ENCODE data around the gene LIG3. TPM values are rescaled to one million over a fixed set of nuclear protein-coding genes. Genes with fewer than 3 reads are reported as not detected.

LIG3 gene
- total RNA-seq, 1 donor from 2014 or later, result 30.7 TPM

DNA sequence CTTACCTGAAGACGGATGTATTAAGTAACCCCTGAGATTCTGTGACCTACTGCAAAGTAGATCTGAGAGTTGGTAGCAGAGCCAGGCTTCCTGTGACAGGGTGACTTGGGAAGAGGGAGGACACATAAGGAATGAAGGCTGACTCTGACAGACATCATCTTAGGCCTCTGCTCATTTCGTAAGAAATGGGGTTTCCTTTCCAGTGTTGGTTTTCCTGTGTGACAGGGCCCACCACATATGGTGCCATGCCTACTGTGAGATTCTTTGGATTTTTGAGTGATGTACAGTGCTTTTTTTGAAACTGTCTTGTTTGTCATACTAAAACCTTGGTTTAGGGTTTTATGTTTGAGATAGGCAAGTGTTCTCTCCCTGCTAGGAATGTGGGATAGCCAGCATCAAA, 12.7 kb downstream of the LIG3 start:
- H3K4me1 Mint-ChIP-seq (ENCODE audit: low read depth, unreplicated experiment), result peaks cover 4% of the 10 kb centered on the region
- H3K4me3 Mint-ChIP-seq (ENCODE audit: unreplicated experiment), result no peak overlapping the region
- FAIRE-seq, result no peak
- H3K4me3 ChIP-seq (ENCODE audit: insufficient read depth, low read depth, low read length), result no peak overlapping the region
- H3K36me3 Mint-ChIP-seq (ENCODE audit: low read depth, unreplicated experiment), result peaks cover 16% of the 10 kb centered on the region
- H3K9me3 Mint-ChIP-seq (ENCODE audit: unreplicated experiment), result no peaks in the 10 kb centered on the region
- no peak overlapping the region for H3K9ac ChIP-seq (ENCODE audit: low read length)
- TF ChIP-seq EZH2 (IDR thresholded peaks at IDR 0.05; ENCODE audit: insufficient read depth, low read length), result no peak
- TF ChIP-seq, protein P1, sequence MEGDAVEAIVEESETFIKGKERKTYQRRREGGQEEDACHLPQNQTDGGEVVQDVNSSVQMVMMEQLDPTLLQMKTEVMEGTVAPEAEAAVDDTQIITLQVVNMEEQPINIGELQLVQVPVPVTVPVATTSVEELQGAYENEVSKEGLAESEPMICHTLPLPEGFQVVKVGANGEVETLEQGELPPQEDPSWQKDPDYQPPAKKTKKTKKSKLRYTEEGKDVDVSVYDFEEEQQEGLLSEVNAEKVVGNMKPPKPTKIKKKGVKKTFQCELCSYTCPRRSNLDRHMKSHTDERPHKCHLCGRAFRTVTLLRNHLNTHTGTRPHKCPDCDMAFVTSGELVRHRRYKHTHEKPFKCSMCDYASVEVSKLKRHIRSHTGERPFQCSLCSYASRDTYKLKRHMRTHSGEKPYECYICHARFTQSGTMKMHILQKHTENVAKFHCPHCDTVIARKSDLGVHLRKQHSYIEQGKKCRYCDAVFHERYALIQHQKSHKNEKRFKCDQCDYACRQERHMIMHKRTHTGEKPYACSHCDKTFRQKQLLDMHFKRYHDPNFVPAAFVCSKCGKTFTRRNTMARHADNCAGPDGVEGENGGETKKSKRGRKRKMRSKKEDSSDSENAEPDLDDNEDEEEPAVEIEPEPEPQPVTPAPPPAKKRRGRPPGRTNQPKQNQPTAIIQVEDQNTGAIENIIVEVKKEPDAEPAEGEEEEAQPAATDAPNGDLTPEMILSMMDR (IDR thresholded peaks at IDR 0.05; ENCODE audit: insufficient read depth, low read depth, low read length), result no peak
- H3K9me3 ChIP-seq (ENCODE audit: insufficient read depth, low read depth, low read length), result no peaks in the 10 kb centered on the region
- H2AFZ ChIP-seq (ENCODE audit: low read depth, low read length), result no peak overlapping the region
- H3K4me2 ChIP-seq (ENCODE audit: low read length), result no peak overlapping the region
- no peaks in the 10 kb centered on the region for H3K27me3 Mint-ChIP-seq (ENCODE audit: low read depth, unreplicated experiment)
- no peaks in the 10 kb centered on the region for H3K27me3 ChIP-seq (ENCODE audit: insufficient read depth, low read length)
- no peak overlapping the region for H3K27ac ChIP-seq (ENCODE audit: low read depth, low read length)
- H3K79me2 ChIP-seq (ENCODE audit: insufficient read depth, low read length), result no peaks in the 10 kb centered on the region
- no peak for DNase-seq (ENCODE audit: low read depth)
- no peak overlapping the region for H3K27ac Mint-ChIP-seq (ENCODE audit: unreplicated experiment)
- H3K4me1 ChIP-seq (ENCODE audit: insufficient read depth, low read length), result peaks cover 6% of the 10 kb centered on the region
- H4K20me1 ChIP-seq (ENCODE audit: insufficient read depth, low read length), result no peaks in the 10 kb centered on the region
- H3K36me3 ChIP-seq (ENCODE audit: insufficient read depth, low read length), result peaks cover 36% of the 10 kb centered on the region

DNA sequence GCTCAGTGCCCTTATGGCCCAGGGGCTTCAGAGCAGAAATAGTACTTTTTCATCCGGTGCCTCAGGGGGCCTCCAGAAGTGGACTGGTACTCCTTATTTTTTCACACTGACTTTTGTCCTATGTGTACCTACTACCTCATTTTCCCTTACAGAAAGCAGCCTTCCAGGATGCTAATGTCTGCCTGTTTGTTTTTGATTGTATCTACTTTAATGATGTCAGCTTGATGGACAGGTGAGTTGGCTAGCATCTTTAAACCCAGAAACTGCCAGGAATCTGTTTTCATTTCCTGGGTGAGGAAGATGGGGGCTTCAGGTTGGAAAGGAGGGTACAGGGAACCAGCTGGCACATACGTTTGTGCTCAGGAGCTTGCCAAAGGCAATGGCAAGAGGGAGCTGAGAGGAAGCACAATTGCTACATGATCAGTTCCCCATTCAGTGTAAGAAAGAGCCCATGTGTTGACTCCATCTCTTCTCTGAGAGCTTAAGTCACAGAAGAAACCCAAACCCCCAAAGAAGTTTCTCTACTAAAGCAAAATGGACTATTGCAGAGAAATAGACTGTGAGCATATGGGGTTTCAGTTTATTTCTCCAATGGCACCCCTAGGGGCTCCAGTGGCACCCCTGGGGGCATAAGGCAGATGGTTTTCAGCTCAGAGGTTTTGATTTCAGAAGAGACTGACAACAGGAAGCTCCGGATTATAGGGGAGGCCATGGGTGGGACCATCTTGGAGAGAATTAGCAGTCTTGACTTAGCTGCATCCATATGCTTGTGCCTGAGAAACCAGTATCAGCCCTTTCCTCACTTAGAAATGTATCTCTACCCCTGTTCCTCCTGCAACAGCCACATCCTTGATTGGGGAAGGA, 16.3 kb downstream of the LIG3 start:
- H3K27ac Mint-ChIP-seq (ENCODE audit: unreplicated experiment), result no peak overlapping the region
- TF ChIP-seq EZH2 (IDR thresholded peaks at IDR 0.05; ENCODE audit: insufficient read depth, low read length), result no peak
- TF ChIP-seq, protein P1 (IDR thresholded peaks at IDR 0.05; ENCODE audit: insufficient read depth, low read depth, low read length), result no peak
- no peak overlapping the region for H3K27ac ChIP-seq (ENCODE audit: low read depth, low read length)

DNA sequence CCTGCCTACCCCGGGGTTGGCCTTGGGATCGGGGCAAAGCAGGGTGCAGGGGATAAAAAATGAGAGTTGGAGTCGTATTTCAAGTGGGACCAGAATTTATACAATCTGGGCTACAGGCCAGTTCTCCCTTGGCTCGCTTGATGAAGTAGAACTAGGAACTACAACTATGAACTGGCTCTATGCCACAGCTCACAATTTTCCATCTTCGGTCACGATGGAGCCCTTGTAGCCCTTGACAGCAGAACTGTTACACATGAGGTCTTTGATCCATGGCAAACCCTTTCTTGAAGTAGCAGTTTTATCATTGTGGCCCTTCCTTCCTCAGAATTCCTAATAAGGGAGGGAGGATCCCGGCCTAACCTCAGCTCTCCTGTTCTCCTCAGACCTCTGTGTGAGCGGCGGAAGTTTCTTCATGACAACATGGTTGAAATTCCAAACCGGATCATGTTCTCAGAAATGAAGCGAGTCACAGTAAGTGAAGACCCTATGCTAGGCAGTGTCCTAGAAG, 17.1 kb downstream of the LIG3 start:
- H3K4me3 Mint-ChIP-seq (ENCODE audit: unreplicated experiment), result no peak overlapping the region
- Histone ChIP-seq H3K27ac (ENCODE audit: low read depth, low read length) (no peak overlapping the region), H3K9ac (ENCODE audit: low read length) (peak overlapping the region; percentile 17), H3K9me3 (ENCODE audit: insufficient read depth, low read depth, low read length) (no peaks in the 10 kb centered on the region), H2AFZ (ENCODE audit: low read depth, low read length) (no peak overlapping the region), H3K4me3 (ENCODE audit: insufficient read depth, low read depth, low read length) (no peak overlapping the region), H4K20me1 (ENCODE audit: insufficient read depth, low read length) (no peaks in the 10 kb centered on the region), H3K36me3 (ENCODE audit: insufficient read depth, low read length) (peaks cover 22% of the 10 kb centered on the region), H3K4me1 (ENCODE audit: insufficient read depth, low read length) (peaks cover 11% of the 10 kb centered on the region), H3K79me2 (ENCODE audit: insufficient read depth, low read length) (no peaks in the 10 kb centered on the region), H3K27me3 (ENCODE audit: insufficient read depth, low read length) (no peaks in the 10 kb centered on the region), H3K4me2 (ENCODE audit: low read length) (peak overlapping the region; percentile 13)
- no peaks in the 10 kb centered on the region for H3K27me3 Mint-ChIP-seq (ENCODE audit: low read depth, unreplicated experiment)
- H3K4me1 Mint-ChIP-seq (ENCODE audit: low read depth, unreplicated experiment), result peaks cover 7% of the 10 kb centered on the region
- FAIRE-seq, result no peak
- no peaks in the 10 kb centered on the region for H3K9me3 Mint-ChIP-seq (ENCODE audit: unreplicated experiment)
- H3K27ac Mint-ChIP-seq (ENCODE audit: unreplicated experiment), result no peak overlapping the region
- H3K36me3 Mint-ChIP-seq (ENCODE audit: low read depth, unreplicated experiment), result peaks cover 17% of the 10 kb centered on the region
- TF ChIP-seq, protein P1 (IDR thresholded peaks at IDR 0.05; ENCODE audit: insufficient read depth, low read depth, low read length), result no peak
- no peak for TF ChIP-seq EZH2 (IDR thresholded peaks at IDR 0.05; ENCODE audit: insufficient read depth, low read length)
- peak; percentile 87 for DNase-seq (ENCODE audit: low read depth)

More for the DNA sequence above, 16.3 kb downstream of the LIG3 start:
- peaks cover 7% of the 10 kb centered on the region for H3K4me1 Mint-ChIP-seq (ENCODE audit: low read depth, unreplicated experiment)
- no peak for FAIRE-seq
- no peak for DNase-seq (ENCODE audit: low read depth)
- Histone ChIP-seq H3K4me3 (ENCODE audit: insufficient read depth, low read depth, low read length) (no peak overlapping the region), H2AFZ (ENCODE audit: low read depth, low read length) (no peak overlapping the region), H3K9me3 (ENCODE audit: insufficient read depth, low read depth, low read length) (no peaks in the 10 kb centered on the region), H3K9ac (ENCODE audit: low read length) (no peak overlapping the region), H4K20me1 (ENCODE audit: insufficient read depth, low read length) (no peaks in the 10 kb centered on the region), H3K27me3 (ENCODE audit: insufficient read depth, low read length) (no peaks in the 10 kb centered on the region), H3K79me2 (ENCODE audit: insufficient read depth, low read length) (no peaks in the 10 kb centered on the region), H3K4me2 (ENCODE audit: low read length) (no peak overlapping the region), H3K4me1 (ENCODE audit: insufficient read depth, low read length) (peaks cover 11% of the 10 kb centered on the region), H3K36me3 (ENCODE audit: insufficient read depth, low read length) (peaks cover 25% of the 10 kb centered on the region)
- no peaks in the 10 kb centered on the region for H3K9me3 Mint-ChIP-seq (ENCODE audit: unreplicated experiment)
- no peaks in the 10 kb centered on the region for H3K27me3 Mint-ChIP-seq (ENCODE audit: low read depth, unreplicated experiment)
- H3K4me3 Mint-ChIP-seq (ENCODE audit: unreplicated experiment), result no peak overlapping the region
- H3K36me3 Mint-ChIP-seq (ENCODE audit: low read depth, unreplicated experiment), result peaks cover 14% of the 10 kb centered on the region
